H1 (cell line): ENCODE data around the gene SMOC2. TPM values are rescaled to one million over a fixed set of nuclear protein-coding genes. Genes with fewer than 3 reads are reported as not detected.

Experiments used
- CHD1 ChIP-seq: IDR thresholded peaks from 2 replicates; pipeline ENCODE4 v1.6.1; 2012; ENCODE audit warnings: low read depth, low read length, improper control_type of control experiment
- CTBP2 ChIP-seq: IDR thresholded peaks from 2 replicates; pipeline ENCODE4 v1.7.0; 2011; ENCODE audit warnings: borderline replicate concordance, mild to moderate bottlenecking, moderate library complexity, mixed read lengths, low read length; ENCODE audit not compliant: insufficient read depth, insufficient read length
- JUN ChIP-seq: IDR thresholded peaks from 2 replicates; pipeline ENCODE4 v1.6.1; 2011; ENCODE audit warnings: low read depth, mild to moderate bottlenecking, improper control_type of control experiment, low read length
- RNF2 ChIP-seq: fragments of 200-900, 300-1000 bp; sonication (generic); IDR thresholded peaks from 2 replicates; pipeline ENCODE4 v1.7.1; 2016; ENCODE audit warnings: borderline replicate concordance, low read depth, mild to moderate bottlenecking, antibody characterized with exemption, low read length; ENCODE audit not compliant: poor library complexity, severe bottlenecking; ENCODE audit errors: missing control alignments
- SAP30 ChIP-seq: fragments of 300-600 bp; sonication (generic); IDR thresholded peaks from 2 replicates; pipeline ENCODE4 v1.7.1; 2012; ENCODE audit warnings: low read length, moderate library complexity, mild to moderate bottlenecking, inconsistent platforms; ENCODE audit not compliant: insufficient read depth, insufficient replicate concordance
- polyA plus RNA-seq, 7 experiments: library from polyadenylated mRNA; depleted of rRNA in 3 of 7; stranded (reverse) in 5 of 7; unstranded in 2 of 7; fragments of >200 nt in 5 of 7; fragments of 200-250 nt in 2 of 7; gene quantifications; 1 replicate in 5 of 7; 2 replicates in 1 of 7; 4 replicates in 1 of 7; pipeline versions ENCODE4 v1.2.1 to v1.2.3, GENCODE V29; 2011 to 2013; ENCODE audit warnings: missing spikeins in 2 of 7, mixed read lengths in 2 of 7
- total RNA-seq: library from RNA; stranded (reverse); fragmentation: NEBNext Ultra II Directional; extraction: Animal tissue kit (Norgen Biotek cat#: 25700); gene quantifications from 2 replicates; pipeline ENCODE4 v1.2.1, GENCODE V29; 2021
- TF ChIP-seq, protein P1 (sequence below), 3 experiments: IDR thresholded peaks; 1 replicate in 2 of 3; 2 replicates in 1 of 3; pipeline versions ENCODE4 v1.5.1 to v1.6.1; 2011; ENCODE audit warnings: low read length in 3 of 3, mild to moderate bottlenecking in 3 of 3, inconsistent platforms in 2 of 3, low read depth in 1 of 3, moderate library complexity in 1 of 3; ENCODE audit not compliant: insufficient read depth in 1 of 3; ENCODE audit errors: control extremely low read depth in 1 of 3

SMOC2 gene
- total and polyA plus RNA-seq, 2 of the 8 experiments (the other 6 are each of a cell fraction or from before 2014, with no cell fraction given) = 7.7 to 8.5 TPM

DNA sequence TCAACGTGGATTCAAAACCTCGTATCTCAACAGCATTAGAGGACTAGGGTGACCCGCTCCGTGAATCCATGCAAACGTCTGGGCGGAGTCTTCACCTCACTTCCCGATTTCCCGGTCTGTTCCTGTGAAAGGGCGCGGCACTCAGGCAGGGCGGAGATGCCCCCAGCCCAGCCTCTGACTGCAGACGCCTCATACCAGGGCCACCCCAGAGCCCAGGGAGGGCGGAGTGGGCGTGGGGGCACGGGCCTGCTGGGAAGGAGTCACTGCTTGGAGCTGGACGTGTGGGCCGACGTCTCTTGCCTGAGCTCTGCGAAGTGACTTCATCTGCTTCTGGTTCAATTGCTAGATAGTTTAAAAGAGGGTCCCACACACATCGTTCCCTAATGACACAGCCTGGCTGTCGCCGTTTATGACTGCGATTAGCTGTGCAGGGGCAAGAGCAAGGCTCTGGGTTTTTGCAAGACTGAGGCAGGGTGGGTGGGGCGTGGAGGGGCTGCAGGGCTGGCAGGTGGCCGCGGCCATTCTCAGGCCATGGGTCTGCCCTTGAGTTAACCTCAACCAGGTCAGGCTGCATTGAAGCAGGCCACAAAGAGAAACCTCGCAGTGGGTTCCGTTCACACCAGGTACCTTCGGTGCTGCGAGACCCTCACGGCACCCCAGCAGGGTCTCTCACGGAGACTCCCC, 15.0 kb downstream of the SMOC2 start (continued):
- TF ChIP-seq RNF2 = no peak
- no peak for TF ChIP-seq JUN
- TF ChIP-seq, protein P1, sequence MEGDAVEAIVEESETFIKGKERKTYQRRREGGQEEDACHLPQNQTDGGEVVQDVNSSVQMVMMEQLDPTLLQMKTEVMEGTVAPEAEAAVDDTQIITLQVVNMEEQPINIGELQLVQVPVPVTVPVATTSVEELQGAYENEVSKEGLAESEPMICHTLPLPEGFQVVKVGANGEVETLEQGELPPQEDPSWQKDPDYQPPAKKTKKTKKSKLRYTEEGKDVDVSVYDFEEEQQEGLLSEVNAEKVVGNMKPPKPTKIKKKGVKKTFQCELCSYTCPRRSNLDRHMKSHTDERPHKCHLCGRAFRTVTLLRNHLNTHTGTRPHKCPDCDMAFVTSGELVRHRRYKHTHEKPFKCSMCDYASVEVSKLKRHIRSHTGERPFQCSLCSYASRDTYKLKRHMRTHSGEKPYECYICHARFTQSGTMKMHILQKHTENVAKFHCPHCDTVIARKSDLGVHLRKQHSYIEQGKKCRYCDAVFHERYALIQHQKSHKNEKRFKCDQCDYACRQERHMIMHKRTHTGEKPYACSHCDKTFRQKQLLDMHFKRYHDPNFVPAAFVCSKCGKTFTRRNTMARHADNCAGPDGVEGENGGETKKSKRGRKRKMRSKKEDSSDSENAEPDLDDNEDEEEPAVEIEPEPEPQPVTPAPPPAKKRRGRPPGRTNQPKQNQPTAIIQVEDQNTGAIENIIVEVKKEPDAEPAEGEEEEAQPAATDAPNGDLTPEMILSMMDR (IDR thresholded peaks at IDR 0.05; ENCODE audit: control extremely low read depth in 1 of 3, insufficient read depth in 1 of 3, low read depth in 1 of 3, low read length in 3 of 3) = no peak
- no peak for TF ChIP-seq SAP30
- TF ChIP-seq CHD1 = no peak
- no peak for TF ChIP-seq CTBP2
